Activated B cell treated with CpG ODN at 0.5 μM for 24 hours (primary cell): ENCODE results near the gene FOXP1. TPM values are rescaled to one million over a fixed set of nuclear protein-coding genes. Genes with fewer than 3 reads are reported as not detected.
A peak's percentile ranks its signal among the peaks of the same experiment; 100 is the strongest.

Source experiments
- ATAC-seq: fragments of 200-7000 bp; cut with Tn5 transposase; one replicate; pipeline ENCODE4 v1.10.0; 2021; ENCODE audit warnings: low read depth, mild to moderate bottlenecking, moderate library complexity
- CTCF ChIA-PET: fragments of 350-600 bp; sonication (Branson Sonifier 250); formaldehyde crosslinking; loops from one replicate; lab custom pipeline; 2021; ENCODE audit warnings: antibody characterized with exemption; lab: Charles Lee
- POLR2A ChIA-PET: fragments of 350-600 bp; sonication (Branson Sonifier 250); formaldehyde crosslinking; loops from one replicate; lab custom pipeline; 2021; ENCODE audit warnings: antibody characterized with exemption; lab: Charles Lee
- DNase-seq: peaks from one replicate; pipeline ENCODE4 v3.0.0; 2022
- H3K27ac Mint-ChIP-seq: one replicate; pipeline ENCODE4 v1.8.0; 2020; ENCODE audit warnings: mixed read lengths
- H3K27me3 Mint-ChIP-seq: one replicate; pipeline ENCODE4 v1.8.0; 2021; ENCODE audit warnings: mixed read lengths
- H3K36me3 Mint-ChIP-seq: one replicate; pipeline ENCODE4 v1.8.0; 2021; ENCODE audit warnings: low read depth, mixed read lengths
- H3K4me1 Mint-ChIP-seq: one replicate; pipeline ENCODE4 v1.8.0; 2021; ENCODE audit warnings: mixed read lengths
- H3K4me3 Mint-ChIP-seq: one replicate; pipeline ENCODE4 v1.8.0; 2020; ENCODE audit warnings: mild to moderate bottlenecking, mixed read lengths
- H3K9me3 Mint-ChIP-seq: one replicate; pipeline ENCODE4 v1.8.0; 2020; ENCODE audit warnings: mixed read lengths
- CTCF ChIP-seq: fragments of 200-600 bp; IDR thresholded peaks from one replicate; pipeline ENCODE4 v1.8.0; 2022; ENCODE audit warnings: antibody characterized with exemption, mild to moderate bottlenecking
- intact Hi-C: fragments of 100-400 bp; cut with micrococcal nuclease; formaldehyde crosslinking; loops from one replicate; pipeline ENCODE4 v1.15.1; 2024
- total RNA-seq: library from RNA; stranded (reverse); gene quantifications from 2 replicates; pipeline ENCODE4 v1.2.3, GENCODE V29; 2022

Gene FOXP1
- total RNA-seq, 1 donor from 2014 or later = 563 TPM

DNA sequence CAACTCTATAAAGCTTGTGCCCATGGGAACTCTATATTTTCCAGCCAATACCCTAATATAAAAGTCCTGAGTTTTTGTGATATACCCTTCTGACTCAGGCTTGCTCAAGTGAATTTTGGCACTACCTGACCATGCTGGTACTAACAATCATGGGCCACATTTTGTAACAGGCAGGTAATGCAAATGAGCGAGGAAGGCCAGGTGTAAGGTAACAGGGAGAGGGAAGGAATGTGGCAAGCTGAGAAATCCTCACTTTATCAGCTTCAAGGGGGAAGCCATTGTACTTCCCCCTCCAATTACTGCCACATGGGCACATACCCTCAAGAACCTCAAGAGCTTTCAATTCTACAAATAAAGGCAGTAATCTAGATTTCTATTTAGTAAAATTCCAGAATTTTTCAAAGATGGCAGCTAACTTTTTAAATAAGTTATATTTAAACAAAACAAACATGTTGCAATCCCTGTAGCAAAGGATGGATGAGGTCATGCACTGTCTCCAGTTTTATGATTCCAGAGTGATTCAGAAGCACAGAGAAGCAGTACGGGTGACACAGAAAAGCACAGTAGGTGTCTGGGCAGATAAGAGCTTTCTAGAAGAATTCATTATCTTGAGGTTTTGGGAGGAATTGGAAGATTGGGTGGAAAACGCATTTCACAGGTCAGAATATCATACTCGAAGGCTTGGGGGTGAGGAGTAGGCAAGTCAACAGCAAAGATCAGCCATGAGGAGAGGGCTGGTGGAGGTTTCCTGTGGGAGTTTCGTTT, 87.6 kb downstream of the FOXP1 start:
- Mint-ChIP-seq H3K9me3 (peaks cover 6% of the 10 kb centered on the region), H3K27me3 (no peaks in the 10 kb centered on the region), H3K4me3 (peak overlapping the region; percentile 39), H3K36me3 (peaks cover 23% of the 10 kb centered on the region), H3K4me1 (peaks cover 75% of the 10 kb centered on the region), H3K27ac (peak overlapping the region; percentile 82)
- POLR2A ChIA-PET = interaction anchor here (0.6 to 1.4 kb wide), 4 partner anchors 53 to 277 kb away, joined by 3 to 4 read pairs (median 4); no protein-coding TSS in a partner anchor
- ATAC-seq (no peak), DNase-seq (no peak)
- TF ChIP-seq CTCF = no peak
- CTCF ChIA-PET = interaction anchor here (0.7 to 1.4 kb wide), 5 partner anchors 14 to 89 kb away, joined by 3 read pairs; no protein-coding TSS in a partner anchor
- intact Hi-C loops = loop anchor here (1.0 kb wide), 1 partner anchor 9 kb away; no protein-coding TSS in a partner anchor

GRCh38 chr3:71494212-71494611, 89.3 kb downstream of the FOXP1 start:
- Mint-ChIP-seq H3K27me3 (no peaks in the 10 kb centered on the region), H3K36me3 (peaks cover 33% of the 10 kb centered on the region), H3K4me3 (no peak overlapping the region), H3K4me1 (peaks cover 72% of the 10 kb centered on the region), H3K9me3 (peaks cover 6% of the 10 kb centered on the region), H3K27ac (peak overlapping the region; percentile 66)
- CTCF ChIA-PET = interaction anchor here (0.9 kb wide), 1 partner anchor 17 kb away, joined by 3 read pairs; no protein-coding TSS in a partner anchor
- no peak for TF ChIP-seq CTCF
- DNase-seq (no peak), ATAC-seq (peak; percentile 31)
- POLR2A ChIA-PET = interaction anchor here (0.6 to 1.2 kb wide), 5 partner anchors 9 to 257 kb away, joined by 3 to 9 read pairs (median 4); no protein-coding TSS in a partner anchor
- intact Hi-C loops = no loop called here

GRCh38 chr3:71492974-71493771, 90.4 kb downstream of the FOXP1 start:
- Mint-ChIP-seq H3K4me1 (peaks cover 70% of the 10 kb centered on the region), H3K36me3 (peaks cover 36% of the 10 kb centered on the region), H3K4me3 (peak overlapping the region; percentile 29), H3K27me3 (no peaks in the 10 kb centered on the region), H3K27ac (peak overlapping the region; percentile 77), H3K9me3 (peaks cover 6% of the 10 kb centered on the region)
- DNase-seq = no peak
- ATAC-seq = peak; percentile 57
- intact Hi-C loops = no loop called here
- POLR2A ChIA-PET = no interaction called here
- no peak for TF ChIP-seq CTCF
- CTCF ChIA-PET = no interaction called here

DNA sequence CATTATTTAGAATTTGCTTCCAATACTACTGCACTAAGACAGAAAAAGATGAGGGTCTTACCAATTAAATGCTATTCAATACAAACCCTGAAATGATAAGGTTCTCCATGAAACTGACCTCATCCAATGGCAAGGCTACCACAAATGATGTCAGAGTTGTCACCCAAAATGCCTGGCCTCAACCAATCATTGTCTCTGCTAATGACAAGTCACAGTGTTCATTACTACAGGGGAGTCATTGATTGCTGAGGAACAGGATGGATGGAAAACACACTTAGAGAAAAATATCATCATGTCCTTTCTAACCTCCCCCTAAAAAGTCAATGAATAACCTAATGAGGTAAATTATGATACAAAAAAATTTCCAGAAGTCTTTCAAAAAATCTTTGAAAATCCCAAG, 91.0 kb downstream of the FOXP1 start:
- peak overlapping the region; percentile 77 for H3K27ac Mint-ChIP-seq
- ChIA-PET CTCF (no interaction called here), POLR2A (no interaction called here)
- intact Hi-C loops = no loop called here
- no peak for TF ChIP-seq CTCF
- no peak for DNase-seq
- H3K36me3 Mint-ChIP-seq = peaks cover 36% of the 10 kb centered on the region
- peaks cover 6% of the 10 kb centered on the region for H3K9me3 Mint-ChIP-seq
- no peak overlapping the region for H3K4me3 Mint-ChIP-seq
- peaks cover 74% of the 10 kb centered on the region for H3K4me1 Mint-ChIP-seq
- H3K27me3 Mint-ChIP-seq = no peaks in the 10 kb centered on the region
- ATAC-seq = no peak
